K562 (cell line): ENCODE results near the gene TECPR1. TPM values are rescaled to one million over a fixed set of nuclear protein-coding genes. Genes with fewer than 3 reads are reported as not detected.

Experiments used
- CBFA2T2 ChIP-seq: fragments of 450-650 bp; conservative IDR thresholded peaks from 2 replicates; pipeline ENCODE4 v1.6.1; 2017; ENCODE audit warnings: mild to moderate bottlenecking
- EGR1 ChIP-seq: fragments of 450-650 bp; conservative IDR thresholded peaks from 2 replicates; pipeline ENCODE4 v1.6.1; 2017; ENCODE audit warnings: mild to moderate bottlenecking
- MYBL2 ChIP-seq, 2 experiments: fragments of 450-650 bp in 1 of 2; sonication (generic) in 1 of 2; formaldehyde crosslinking in 1 of 2; IDR thresholded peaks; 2 replicates each; pipeline versions ENCODE4 v1.6.1 to v1.8.1; 2017 to 2022; ENCODE audit warnings: borderline replicate concordance in 1 of 2, inconsistent platforms in 1 of 2, low read depth in 1 of 2, mild to moderate bottlenecking in 1 of 2, missing genetic modification reagents in 1 of 2, moderate library complexity in 1 of 2
- RBFOX2 ChIP-seq: fragments of 200-400 bp; formaldehyde crosslinking; IDR thresholded peaks from 2 replicates; pipeline ENCODE4 v1.6.1; 2017; ENCODE audit warnings: low read depth, mild to moderate bottlenecking, low read length, moderate library complexity
- SMARCA4 ChIP-seq: fragments of 450-650 bp; IDR thresholded peaks from 2 replicates; pipeline ENCODE4 v1.6.1; 2016
- TCF7 ChIP-seq: sonication (generic); IDR thresholded peaks from 2 replicates; pipeline ENCODE4 v1.6.1; 2016; ENCODE audit warnings: antibody characterized with exemption, borderline replicate concordance
- TCFL5 ChIP-seq: fragments of 250-450 bp; sonication (Bioruptor Pico); conservative IDR thresholded peaks from 2 replicates; pipeline ENCODE4 v1.6.1; 2021; ENCODE audit warnings: mild to moderate bottlenecking, moderate library complexity, matching md5 sums
- ZBED1 ChIP-seq: IDR thresholded peaks from 2 replicates; pipeline ENCODE4 v1.6.1; 2014
- ZNF197 ChIP-seq: fragments of 200-800 bp; sonication (Bioruptor generic); IDR thresholded peaks from 2 replicates; pipeline ENCODE4 v1.6.1; 2016; ENCODE audit warnings: low read depth, missing genetic modification characterization, missing compliant biosample characterization
- ZNF347 ChIP-seq: fragments of 450-650 bp; formaldehyde crosslinking; IDR thresholded peaks from 2 replicates; pipeline ENCODE4 v1.4.0; 2020; ENCODE audit warnings: low read depth, mild to moderate bottlenecking, moderate library complexity
- polyA plus RNA-seq, 8 experiments: library from polyadenylated mRNA; depleted of rRNA in 4 of 8; stranded (reverse) in 5 of 8; unstranded in 3 of 8; fragments of >200 nt; fragmentation: Nextera tagmentation in 2 of 8; fragmentation: Illumina TruSeq in 1 of 8; extraction: Ambion mirVana in 2 of 8; extraction: Trizol in 1 of 8; gene quantifications; 2 replicates each; pipeline versions ENCODE4 v1.2.1 to v1.2.3, GENCODE V29; 2011 to 2014; ENCODE audit warnings: inconsistent platforms in 1 of 8, missing spikeins in 1 of 8
- total RNA-seq, 7 experiments: library from RNA; depleted of rRNA in 6 of 7; stranded (reverse); fragments of >200 nt in 6 of 7; fragmentation: Illumina TruSeq in 2 of 7; extraction: Trizol in 2 of 7; gene quantifications; 2 replicates each; pipeline versions ENCODE4 v1.2.1 to v1.2.3, GENCODE V29; 2011 to 2021; ENCODE audit warnings: low replicate concordance in 1 of 7
- TF ChIP-seq, protein P1 (sequence below): fragments of 450-650 bp; IDR thresholded peaks from 2 replicates; pipeline ENCODE4 v1.6.1; 2016; ENCODE audit warnings: borderline replicate concordance
- TF ChIP-seq, protein P2 (sequence below): fragments of 250-450 bp; sonication (Bioruptor Pico); IDR thresholded peaks from 2 replicates; pipeline ENCODE4 v1.4.0; 2020; ENCODE audit warnings: mild to moderate bottlenecking, moderate library complexity, borderline replicate concordance
- TF ChIP-seq, protein P3 (sequence below), 2 experiments: fragments of 450-650 bp; IDR thresholded peaks; 2 replicates each; pipeline ENCODE4 v1.6.1; 2016
- TF ChIP-seq, protein P4 (sequence below): sonication (generic); formaldehyde crosslinking; IDR thresholded peaks from 2 replicates; pipeline ENCODE4 v1.8.0; 2023; ENCODE audit warnings: missing genetic modification reagents, mild to moderate bottlenecking, borderline replicate concordance

TECPR1 gene
- total and polyA plus RNA-seq, 9 of the 15 experiments (the other 6 are each of a cell fraction or from before 2014, with no cell fraction given), result 0.17 to 15.0 (median 2.2) TPM

DNA sequence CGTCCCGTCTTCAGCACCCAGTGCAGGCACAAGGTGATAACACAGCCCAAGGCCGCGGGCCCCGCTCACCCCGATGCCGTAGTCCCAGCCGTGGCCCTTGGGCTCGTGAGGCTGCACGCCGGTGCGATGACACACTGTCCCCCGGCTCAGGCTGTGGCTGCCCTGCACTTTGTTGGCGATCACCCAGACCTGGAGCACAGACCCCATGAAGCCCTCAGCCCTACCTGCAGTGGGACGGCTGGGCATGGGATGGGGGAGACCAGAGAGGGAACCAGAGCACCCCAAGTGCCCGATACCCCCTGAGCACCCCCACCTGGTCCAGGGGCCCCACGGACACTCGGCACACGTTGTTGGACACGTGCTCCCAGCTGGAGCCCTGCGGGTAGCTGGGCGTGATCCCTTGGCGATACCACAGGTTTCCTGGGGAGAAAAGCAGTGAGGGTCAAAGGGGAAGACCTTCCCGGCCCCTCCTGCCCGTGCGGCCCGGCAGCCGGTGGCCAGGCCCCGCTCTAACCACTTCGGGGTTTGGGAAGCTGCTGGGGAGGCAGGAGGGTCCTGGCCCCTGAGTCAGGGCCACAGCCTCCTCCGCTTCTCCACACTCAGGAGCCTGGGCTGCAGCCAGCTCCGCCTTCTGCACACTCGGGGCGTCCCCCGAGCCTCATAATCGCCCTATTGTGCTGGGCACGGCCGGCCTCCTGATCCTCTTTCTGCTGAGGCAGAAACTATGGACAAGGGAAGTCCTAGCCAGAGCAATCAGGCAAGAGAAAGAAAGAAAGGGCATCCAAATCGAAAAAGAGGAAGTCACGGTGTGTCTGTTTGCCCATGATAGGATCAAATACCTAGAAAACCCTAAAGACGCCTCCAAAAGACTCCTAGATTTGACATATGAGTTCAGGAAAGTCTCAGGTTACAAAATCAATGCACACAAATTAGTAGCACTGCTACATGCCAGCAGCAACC, 34.1 kb downstream of the TECPR1 start (continued):
- TF ChIP-seq, protein P1, sequence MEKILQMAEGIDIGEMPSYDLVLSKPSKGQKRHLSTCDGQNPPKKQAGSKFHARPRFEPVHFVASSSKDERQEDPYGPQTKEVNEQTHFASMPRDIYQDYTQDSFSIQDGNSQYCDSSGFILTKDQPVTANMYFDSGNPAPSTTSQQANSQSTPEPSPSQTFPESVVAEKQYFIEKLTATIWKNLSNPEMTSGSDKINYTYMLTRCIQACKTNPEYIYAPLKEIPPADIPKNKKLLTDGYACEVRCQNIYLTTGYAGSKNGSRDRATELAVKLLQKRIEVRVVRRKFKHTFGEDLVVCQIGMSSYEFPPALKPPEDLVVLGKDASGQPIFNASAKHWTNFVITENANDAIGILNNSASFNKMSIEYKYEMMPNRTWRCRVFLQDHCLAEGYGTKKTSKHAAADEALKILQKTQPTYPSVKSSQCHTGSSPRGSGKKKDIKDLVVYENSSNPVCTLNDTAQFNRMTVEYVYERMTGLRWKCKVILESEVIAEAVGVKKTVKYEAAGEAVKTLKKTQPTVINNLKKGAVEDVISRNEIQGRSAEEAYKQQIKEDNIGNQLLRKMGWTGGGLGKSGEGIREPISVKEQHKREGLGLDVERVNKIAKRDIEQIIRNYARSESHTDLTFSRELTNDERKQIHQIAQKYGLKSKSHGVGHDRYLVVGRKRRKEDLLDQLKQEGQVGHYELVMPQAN, result no peak
- peak; percentile 97 for TF ChIP-seq SMARCA4
- TF ChIP-seq TCFL5, result no peak
- no peak for TF ChIP-seq ZNF347 (CRISPR knock-in tag)
- no peak for TF ChIP-seq ZBED1
- TF ChIP-seq MYBL2 (IDR thresholded peaks at IDR 0.05; ENCODE audit: low read depth), result no peak
- TF ChIP-seq MYBL2 (CRISPR knock-in tag; IDR thresholded peaks at IDR 0.05; ENCODE audit: borderline replicate concordance), result no peak
- TF ChIP-seq, protein P2, sequence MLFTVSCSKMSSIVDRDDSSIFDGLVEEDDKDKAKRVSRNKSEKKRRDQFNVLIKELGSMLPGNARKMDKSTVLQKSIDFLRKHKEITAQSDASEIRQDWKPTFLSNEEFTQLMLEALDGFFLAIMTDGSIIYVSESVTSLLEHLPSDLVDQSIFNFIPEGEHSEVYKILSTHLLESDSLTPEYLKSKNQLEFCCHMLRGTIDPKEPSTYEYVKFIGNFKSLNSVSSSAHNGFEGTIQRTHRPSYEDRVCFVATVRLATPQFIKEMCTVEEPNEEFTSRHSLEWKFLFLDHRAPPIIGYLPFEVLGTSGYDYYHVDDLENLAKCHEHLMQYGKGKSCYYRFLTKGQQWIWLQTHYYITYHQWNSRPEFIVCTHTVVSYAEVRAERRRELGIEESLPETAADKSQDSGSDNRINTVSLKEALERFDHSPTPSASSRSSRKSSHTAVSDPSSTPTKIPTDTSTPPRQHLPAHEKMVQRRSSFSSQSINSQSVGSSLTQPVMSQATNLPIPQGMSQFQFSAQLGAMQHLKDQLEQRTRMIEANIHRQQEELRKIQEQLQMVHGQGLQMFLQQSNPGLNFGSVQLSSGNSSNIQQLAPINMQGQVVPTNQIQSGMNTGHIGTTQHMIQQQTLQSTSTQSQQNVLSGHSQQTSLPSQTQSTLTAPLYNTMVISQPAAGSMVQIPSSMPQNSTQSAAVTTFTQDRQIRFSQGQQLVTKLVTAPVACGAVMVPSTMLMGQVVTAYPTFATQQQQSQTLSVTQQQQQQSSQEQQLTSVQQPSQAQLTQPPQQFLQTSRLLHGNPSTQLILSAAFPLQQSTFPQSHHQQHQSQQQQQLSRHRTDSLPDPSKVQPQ, result 0 out of 2 replicates have a peak, but pooled peaks have one; percentile 49
- TF ChIP-seq, protein P3, sequence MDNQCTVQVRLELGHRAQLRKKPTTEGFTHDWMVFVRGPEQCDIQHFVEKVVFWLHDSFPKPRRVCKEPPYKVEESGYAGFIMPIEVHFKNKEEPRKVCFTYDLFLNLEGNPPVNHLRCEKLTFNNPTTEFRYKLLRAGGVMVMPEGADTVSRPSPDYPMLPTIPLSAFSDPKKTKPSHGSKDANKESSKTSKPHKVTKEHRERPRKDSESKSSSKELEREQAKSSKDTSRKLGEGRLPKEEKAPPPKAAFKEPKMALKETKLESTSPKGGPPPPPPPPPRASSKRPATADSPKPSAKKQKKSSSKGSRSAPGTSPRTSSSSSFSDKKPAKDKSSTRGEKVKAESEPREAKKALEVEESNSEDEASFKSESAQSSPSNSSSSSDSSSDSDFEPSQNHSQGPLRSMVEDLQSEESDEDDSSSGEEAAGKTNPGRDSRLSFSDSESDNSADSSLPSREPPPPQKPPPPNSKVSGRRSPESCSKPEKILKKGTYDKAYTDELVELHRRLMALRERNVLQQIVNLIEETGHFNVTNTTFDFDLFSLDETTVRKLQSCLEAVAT (IDR thresholded peaks at IDR 0.05), result peak in 1 of 2 experiments; percentile 54; a peak in 1 of 4 replicates
- peak; percentile 43 for TF ChIP-seq EGR1
- TF ChIP-seq, protein P4, sequence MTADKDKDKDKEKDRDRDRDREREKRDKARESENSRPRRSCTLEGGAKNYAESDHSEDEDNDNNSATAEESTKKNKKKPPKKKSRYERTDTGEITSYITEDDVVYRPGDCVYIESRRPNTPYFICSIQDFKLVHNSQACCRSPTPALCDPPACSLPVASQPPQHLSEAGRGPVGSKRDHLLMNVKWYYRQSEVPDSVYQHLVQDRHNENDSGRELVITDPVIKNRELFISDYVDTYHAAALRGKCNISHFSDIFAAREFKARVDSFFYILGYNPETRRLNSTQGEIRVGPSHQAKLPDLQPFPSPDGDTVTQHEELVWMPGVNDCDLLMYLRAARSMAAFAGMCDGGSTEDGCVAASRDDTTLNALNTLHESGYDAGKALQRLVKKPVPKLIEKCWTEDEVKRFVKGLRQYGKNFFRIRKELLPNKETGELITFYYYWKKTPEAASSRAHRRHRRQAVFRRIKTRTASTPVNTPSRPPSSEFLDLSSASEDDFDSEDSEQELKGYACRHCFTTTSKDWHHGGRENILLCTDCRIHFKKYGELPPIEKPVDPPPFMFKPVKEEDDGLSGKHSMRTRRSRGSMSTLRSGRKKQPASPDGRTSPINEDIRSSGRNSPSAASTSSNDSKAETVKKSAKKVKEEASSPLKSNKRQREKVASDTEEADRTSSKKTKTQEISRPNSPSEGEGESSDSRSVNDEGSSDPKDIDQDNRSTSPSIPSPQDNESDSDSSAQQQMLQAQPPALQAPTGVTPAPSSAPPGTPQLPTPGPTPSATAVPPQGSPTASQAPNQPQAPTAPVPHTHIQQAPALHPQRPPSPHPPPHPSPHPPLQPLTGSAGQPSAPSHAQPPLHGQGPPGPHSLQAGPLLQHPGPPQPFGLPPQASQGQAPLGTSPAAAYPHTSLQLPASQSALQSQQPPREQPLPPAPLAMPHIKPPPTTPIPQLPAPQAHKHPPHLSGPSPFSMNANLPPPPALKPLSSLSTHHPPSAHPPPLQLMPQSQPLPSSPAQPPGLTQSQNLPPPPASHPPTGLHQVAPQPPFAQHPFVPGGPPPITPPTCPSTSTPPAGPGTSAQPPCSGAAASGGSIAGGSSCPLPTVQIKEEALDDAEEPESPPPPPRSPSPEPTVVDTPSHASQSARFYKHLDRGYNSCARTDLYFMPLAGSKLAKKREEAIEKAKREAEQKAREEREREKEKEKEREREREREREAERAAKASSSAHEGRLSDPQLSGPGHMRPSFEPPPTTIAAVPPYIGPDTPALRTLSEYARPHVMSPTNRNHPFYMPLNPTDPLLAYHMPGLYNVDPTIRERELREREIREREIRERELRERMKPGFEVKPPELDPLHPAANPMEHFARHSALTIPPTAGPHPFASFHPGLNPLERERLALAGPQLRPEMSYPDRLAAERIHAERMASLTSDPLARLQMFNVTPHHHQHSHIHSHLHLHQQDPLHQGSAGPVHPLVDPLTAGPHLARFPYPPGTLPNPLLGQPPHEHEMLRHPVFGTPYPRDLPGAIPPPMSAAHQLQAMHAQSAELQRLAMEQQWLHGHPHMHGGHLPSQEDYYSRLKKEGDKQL (CRISPR knock-in tag), result no peak
- TF ChIP-seq CBFA2T2, result peak; percentile 86
- 0 out of 2 replicates have a peak, but pooled peaks have one; percentile 52 for TF ChIP-seq ZNF197 (CRISPR knock-in tag)
- no peak for TF ChIP-seq RBFOX2
- no peak for TF ChIP-seq TCF7
